HepG2 (cell line): ENCODE results near the gene TSPAN32.

ENCODE experiments used
- ZNF513 ChIP-seq: sonication (generic); formaldehyde crosslinking; conservative IDR thresholded peaks from 2 replicates; pipeline ENCODE4 v1.5.0; 2020; ENCODE audit warnings: missing genetic modification reagents
- ZNF562 ChIP-seq: sonication (generic); formaldehyde crosslinking; IDR thresholded peaks from 2 replicates; pipeline ENCODE4 v1.8.0; 2022; ENCODE audit warnings: missing genetic modification reagents, borderline replicate concordance

GRCh38 chr11:2366733-2367132 lies 64.9 kb downstream of the TSPAN32 start:
- TF ChIP-seq ZNF562 (CRISPR knock-in tag) (no peak), ZNF513 (CRISPR knock-in tag) (no peak)
